Glutamatergic neuron (in vitro differentiated cells): ENCODE data around the gene SUN5. TPM values are rescaled to one million over a fixed set of nuclear protein-coding genes. Genes with fewer than 3 reads are reported as not detected.

ENCODE experiments used
- DNase-seq: peaks from one replicate; pipeline ENCODE4 v3.0.0; 2022
- H3K27ac Mint-ChIP-seq: one replicate; pipeline ENCODE4 v1.8.0; 2020; ENCODE audit warnings: mild to moderate bottlenecking, mixed read lengths, inconsistent platforms; ENCODE audit not compliant: unreplicated experiment
- H3K27me3 Mint-ChIP-seq: one replicate; pipeline ENCODE4 v1.8.0; 2020; ENCODE audit warnings: mild to moderate bottlenecking, moderate library complexity, mixed read lengths, inconsistent platforms; ENCODE audit not compliant: unreplicated experiment
- H3K36me3 Mint-ChIP-seq: one replicate; pipeline ENCODE4 v1.8.0; 2020; ENCODE audit warnings: mild to moderate bottlenecking, mixed read lengths, inconsistent platforms; ENCODE audit not compliant: unreplicated experiment
- H3K4me1 Mint-ChIP-seq: one replicate; pipeline ENCODE4 v1.8.0; 2020; ENCODE audit warnings: mild to moderate bottlenecking, low read depth, mixed read lengths, inconsistent platforms; ENCODE audit not compliant: unreplicated experiment
- H3K4me3 Mint-ChIP-seq: one replicate; pipeline ENCODE4 v1.8.0; 2020; ENCODE audit warnings: mild to moderate bottlenecking, mixed read lengths, inconsistent platforms; ENCODE audit not compliant: unreplicated experiment
- H3K9me3 Mint-ChIP-seq: one replicate; pipeline ENCODE4 v1.8.0; 2020; ENCODE audit warnings: mild to moderate bottlenecking, moderate library complexity, mixed read lengths, inconsistent platforms; ENCODE audit not compliant: unreplicated experiment
- total RNA-seq: library from RNA; stranded (reverse); fragmentation: NEBNext Ultra II Directional; extraction: Animal tissue kit (Norgen Biotek cat#: 25700); gene quantifications from one replicate; pipeline ENCODE4 v1.2.1, GENCODE V29; 2021; ENCODE audit not compliant: unreplicated experiment
- TF ChIP-seq, protein P1 (sequence below): fragments of 200-600 bp; sonication (generic); IDR thresholded peaks from one replicate; pipeline ENCODE4 v1.5.0; 2021; ENCODE audit not compliant: partially characterized antibody, unreplicated experiment

SUN5 gene
- total RNA-seq, 1 donor from 2014 or later = not detected

GRCh38 chr20:32980131-32980941 lies 23.9 kb downstream of the SUN5 start:
- no peak overlapping the region for H3K4me3 Mint-ChIP-seq
- peaks cover 2% of the 10 kb centered on the region for H3K9me3 Mint-ChIP-seq
- no peaks in the 10 kb centered on the region for H3K36me3 Mint-ChIP-seq
- DNase-seq = peak; percentile 32
- no peaks in the 10 kb centered on the region for H3K27me3 Mint-ChIP-seq
- TF ChIP-seq, protein P1, sequence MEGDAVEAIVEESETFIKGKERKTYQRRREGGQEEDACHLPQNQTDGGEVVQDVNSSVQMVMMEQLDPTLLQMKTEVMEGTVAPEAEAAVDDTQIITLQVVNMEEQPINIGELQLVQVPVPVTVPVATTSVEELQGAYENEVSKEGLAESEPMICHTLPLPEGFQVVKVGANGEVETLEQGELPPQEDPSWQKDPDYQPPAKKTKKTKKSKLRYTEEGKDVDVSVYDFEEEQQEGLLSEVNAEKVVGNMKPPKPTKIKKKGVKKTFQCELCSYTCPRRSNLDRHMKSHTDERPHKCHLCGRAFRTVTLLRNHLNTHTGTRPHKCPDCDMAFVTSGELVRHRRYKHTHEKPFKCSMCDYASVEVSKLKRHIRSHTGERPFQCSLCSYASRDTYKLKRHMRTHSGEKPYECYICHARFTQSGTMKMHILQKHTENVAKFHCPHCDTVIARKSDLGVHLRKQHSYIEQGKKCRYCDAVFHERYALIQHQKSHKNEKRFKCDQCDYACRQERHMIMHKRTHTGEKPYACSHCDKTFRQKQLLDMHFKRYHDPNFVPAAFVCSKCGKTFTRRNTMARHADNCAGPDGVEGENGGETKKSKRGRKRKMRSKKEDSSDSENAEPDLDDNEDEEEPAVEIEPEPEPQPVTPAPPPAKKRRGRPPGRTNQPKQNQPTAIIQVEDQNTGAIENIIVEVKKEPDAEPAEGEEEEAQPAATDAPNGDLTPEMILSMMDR = no peak
- peaks cover 6% of the 10 kb centered on the region for H3K4me1 Mint-ChIP-seq
- H3K27ac Mint-ChIP-seq = peak overlapping the region; percentile 62

GRCh38 chr20:32979201-32979998 lies 24.8 kb downstream of the SUN5 start:
- Mint-ChIP-seq H3K27ac (no peak overlapping the region), H3K27me3 (no peaks in the 10 kb centered on the region), H3K4me3 (no peak overlapping the region), H3K36me3 (no peaks in the 10 kb centered on the region), H3K9me3 (peaks cover 2% of the 10 kb centered on the region), H3K4me1 (peaks cover 6% of the 10 kb centered on the region)
- TF ChIP-seq, protein P1 = no peak
- DNase-seq = no peak

- Mint-ChIP-seq H3K27ac (no peak overlapping the region), H3K4me1 (peaks cover 6% of the 10 kb centered on the region), H3K9me3 (no peaks in the 10 kb centered on the region), H3K36me3 (no peaks in the 10 kb centered on the region), H3K27me3 (no peaks in the 10 kb centered on the region), H3K4me3 (no peak overlapping the region)
- TF ChIP-seq, protein P1 = no peak
- no peak for DNase-seq
Observed at GRCh38 chr20:32978009-32978335, 26.3 kb downstream of the SUN5 start.

DNA sequence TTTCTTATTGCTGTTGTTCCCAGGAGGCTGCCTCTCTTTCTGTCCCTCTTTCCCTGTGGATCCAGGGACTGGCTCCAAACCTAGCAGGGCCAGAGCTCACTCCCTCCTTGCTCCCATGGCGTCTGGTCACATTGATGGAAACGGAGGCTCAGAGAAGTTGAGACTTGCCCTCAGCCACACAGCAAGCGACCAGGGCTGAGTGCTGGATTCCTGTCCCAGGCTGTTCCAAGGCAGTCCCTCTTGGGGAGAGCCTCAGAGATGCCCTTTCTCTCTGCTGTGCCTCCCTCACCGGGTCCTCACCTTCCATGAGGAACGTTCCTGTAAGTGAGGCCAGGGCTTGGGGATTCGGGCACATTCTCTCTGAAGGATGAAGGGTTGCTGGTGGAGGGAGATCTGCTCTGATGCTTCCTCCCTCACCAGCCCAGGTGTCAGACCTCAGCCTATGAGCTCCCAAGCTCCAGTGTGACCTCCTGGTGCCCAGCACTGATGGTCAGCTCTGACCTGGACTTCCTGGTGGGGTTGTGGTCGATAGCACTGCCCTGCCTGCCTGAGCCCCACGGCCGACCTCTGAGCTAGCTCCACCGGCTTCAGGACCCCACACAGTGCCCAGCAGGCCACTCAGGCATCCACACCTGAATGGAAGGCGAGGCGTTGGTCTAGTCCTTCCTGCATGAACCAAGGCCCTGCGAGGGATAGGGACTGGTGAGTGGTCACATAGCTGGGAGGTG lies 26.8 kb downstream of the SUN5 start:
- no peaks in the 10 kb centered on the region for H3K36me3 Mint-ChIP-seq
- H3K27me3 Mint-ChIP-seq = peaks cover under 1% of the 10 kb centered on the region
- H3K27ac Mint-ChIP-seq = no peak overlapping the region
- H3K4me1 Mint-ChIP-seq = peaks cover 4% of the 10 kb centered on the region
- no peaks in the 10 kb centered on the region for H3K9me3 Mint-ChIP-seq
- TF ChIP-seq, protein P1 = no peak
- no peak for DNase-seq
- H3K4me3 Mint-ChIP-seq = no peak overlapping the region
